H1 (cell line): ENCODE results near the gene RBCK1. TPM values are rescaled to one million over a fixed set of nuclear protein-coding genes. Genes with fewer than 3 reads are reported as not detected.

Source experiments
- BACH1 ChIP-seq: IDR thresholded peaks from 2 replicates; pipeline ENCODE4 v1.6.1; 2012; ENCODE audit warnings: low read length, improper control_type of control experiment
- NRF1 ChIP-seq: IDR thresholded peaks from 2 replicates; pipeline ENCODE4 v1.6.1; 2011; ENCODE audit warnings: mild to moderate bottlenecking, low read depth, low read length, improper control_type of control experiment
- SP2 ChIP-seq: IDR thresholded peaks from 2 replicates; pipeline ENCODE4 v1.6.1; 2012; ENCODE audit warnings: mild to moderate bottlenecking, low read length, inconsistent platforms
- SP4 ChIP-seq: IDR thresholded peaks from 2 replicates; pipeline ENCODE4 v1.6.1; 2012; ENCODE audit warnings: low read length, inconsistent platforms
- polyA plus RNA-seq, 7 experiments: library from polyadenylated mRNA; depleted of rRNA in 3 of 7; stranded (reverse) in 5 of 7; unstranded in 2 of 7; fragments of >200 nt in 5 of 7; fragments of 200-250 nt in 2 of 7; gene quantifications; 1 replicate in 5 of 7; 2 replicates in 1 of 7; 4 replicates in 1 of 7; pipeline versions ENCODE4 v1.2.1 to v1.2.3, GENCODE V29; 2011 to 2013; ENCODE audit warnings: missing spikeins in 2 of 7, mixed read lengths in 2 of 7
- total RNA-seq: library from RNA; stranded (reverse); fragmentation: NEBNext Ultra II Directional; extraction: Animal tissue kit (Norgen Biotek cat#: 25700); gene quantifications from 2 replicates; pipeline ENCODE4 v1.2.1, GENCODE V29; 2021
- TF ChIP-seq, protein P1 (sequence below), 3 experiments: IDR thresholded peaks; 1 replicate in 2 of 3; 2 replicates in 1 of 3; pipeline versions ENCODE4 v1.5.1 to v1.6.1; 2011; ENCODE audit warnings: low read length in 3 of 3, mild to moderate bottlenecking in 3 of 3, inconsistent platforms in 2 of 3, low read depth in 1 of 3, moderate library complexity in 1 of 3; ENCODE audit not compliant: insufficient read depth in 1 of 3; ENCODE audit errors: control extremely low read depth in 1 of 3
- TF ChIP-seq, protein P2 (sequence below): IDR thresholded peaks from 2 replicates; pipeline ENCODE4 v1.6.1; 2012; ENCODE audit warnings: low read length, inconsistent platforms

The RBCK1 gene
- total and polyA plus RNA-seq, 2 of the 8 experiments (the other 6 are each of a cell fraction or from before 2014, with no cell fraction given), result 43.1 to 54.7 TPM

DNA sequence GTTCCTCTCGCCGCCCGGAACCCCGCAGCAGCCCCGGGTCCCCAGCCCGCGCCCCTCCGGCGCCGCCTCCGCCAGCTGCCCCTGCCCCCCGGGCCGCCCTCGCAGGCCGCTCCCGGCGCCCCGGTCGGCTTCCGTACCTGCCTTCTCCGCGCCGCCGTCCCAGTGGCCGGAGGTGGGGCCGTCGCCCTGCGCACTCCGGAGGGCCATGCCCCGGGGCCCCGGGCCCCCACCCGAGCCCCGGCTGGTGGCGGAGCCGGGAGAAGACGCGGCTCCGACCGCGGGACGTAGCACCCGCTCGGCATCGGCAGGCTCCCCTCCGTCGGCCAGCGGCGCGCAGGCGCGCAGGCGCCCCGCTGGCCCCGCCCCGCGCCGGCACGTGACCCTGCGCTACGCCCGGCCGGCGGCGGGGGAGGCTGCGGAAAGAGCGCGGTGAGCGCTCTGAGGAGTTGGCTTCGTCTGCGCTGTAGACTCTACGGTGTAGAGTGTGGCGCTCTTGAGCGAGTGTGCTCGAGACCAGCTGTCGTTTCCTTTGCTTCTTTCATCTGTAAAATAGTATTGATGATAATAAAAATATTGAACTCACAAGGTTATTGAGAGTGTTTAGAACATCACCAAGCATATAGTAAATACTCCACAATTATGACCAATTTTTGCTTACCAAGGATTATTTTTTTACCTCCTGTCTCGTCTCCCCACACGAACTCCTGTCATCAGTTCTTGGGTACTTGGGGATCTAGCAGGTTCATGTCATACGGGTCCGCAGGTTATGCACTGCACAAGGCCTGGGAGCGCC is 54.3 kb downstream of the RBCK1 start, which contains the start of gene TBC1D20 (continued):
- TF ChIP-seq, protein P1, sequence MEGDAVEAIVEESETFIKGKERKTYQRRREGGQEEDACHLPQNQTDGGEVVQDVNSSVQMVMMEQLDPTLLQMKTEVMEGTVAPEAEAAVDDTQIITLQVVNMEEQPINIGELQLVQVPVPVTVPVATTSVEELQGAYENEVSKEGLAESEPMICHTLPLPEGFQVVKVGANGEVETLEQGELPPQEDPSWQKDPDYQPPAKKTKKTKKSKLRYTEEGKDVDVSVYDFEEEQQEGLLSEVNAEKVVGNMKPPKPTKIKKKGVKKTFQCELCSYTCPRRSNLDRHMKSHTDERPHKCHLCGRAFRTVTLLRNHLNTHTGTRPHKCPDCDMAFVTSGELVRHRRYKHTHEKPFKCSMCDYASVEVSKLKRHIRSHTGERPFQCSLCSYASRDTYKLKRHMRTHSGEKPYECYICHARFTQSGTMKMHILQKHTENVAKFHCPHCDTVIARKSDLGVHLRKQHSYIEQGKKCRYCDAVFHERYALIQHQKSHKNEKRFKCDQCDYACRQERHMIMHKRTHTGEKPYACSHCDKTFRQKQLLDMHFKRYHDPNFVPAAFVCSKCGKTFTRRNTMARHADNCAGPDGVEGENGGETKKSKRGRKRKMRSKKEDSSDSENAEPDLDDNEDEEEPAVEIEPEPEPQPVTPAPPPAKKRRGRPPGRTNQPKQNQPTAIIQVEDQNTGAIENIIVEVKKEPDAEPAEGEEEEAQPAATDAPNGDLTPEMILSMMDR (IDR thresholded peaks at IDR 0.05; ENCODE audit: control extremely low read depth in 1 of 3, insufficient read depth in 1 of 3, low read depth in 1 of 3, low read length in 3 of 3), result peak in 1 of 3 experiments; percentile 18; a peak in 1 of 4 replicates
- no peak for TF ChIP-seq SP2
- TF ChIP-seq NRF1, result peak; percentile 56
- TF ChIP-seq, protein P2, sequence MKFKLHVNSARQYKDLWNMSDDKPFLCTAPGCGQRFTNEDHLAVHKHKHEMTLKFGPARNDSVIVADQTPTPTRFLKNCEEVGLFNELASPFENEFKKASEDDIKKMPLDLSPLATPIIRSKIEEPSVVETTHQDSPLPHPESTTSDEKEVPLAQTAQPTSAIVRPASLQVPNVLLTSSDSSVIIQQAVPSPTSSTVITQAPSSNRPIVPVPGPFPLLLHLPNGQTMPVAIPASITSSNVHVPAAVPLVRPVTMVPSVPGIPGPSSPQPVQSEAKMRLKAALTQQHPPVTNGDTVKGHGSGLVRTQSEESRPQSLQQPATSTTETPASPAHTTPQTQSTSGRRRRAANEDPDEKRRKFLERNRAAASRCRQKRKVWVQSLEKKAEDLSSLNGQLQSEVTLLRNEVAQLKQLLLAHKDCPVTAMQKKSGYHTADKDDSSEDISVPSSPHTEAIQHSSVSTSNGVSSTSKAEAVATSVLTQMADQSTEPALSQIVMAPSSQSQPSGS, result no peak
- no peak for TF ChIP-seq SP4
- no peak for TF ChIP-seq BACH1
